Measurements from ENCODE around the gene VWA5A.

Gene VWA5A, protein sequence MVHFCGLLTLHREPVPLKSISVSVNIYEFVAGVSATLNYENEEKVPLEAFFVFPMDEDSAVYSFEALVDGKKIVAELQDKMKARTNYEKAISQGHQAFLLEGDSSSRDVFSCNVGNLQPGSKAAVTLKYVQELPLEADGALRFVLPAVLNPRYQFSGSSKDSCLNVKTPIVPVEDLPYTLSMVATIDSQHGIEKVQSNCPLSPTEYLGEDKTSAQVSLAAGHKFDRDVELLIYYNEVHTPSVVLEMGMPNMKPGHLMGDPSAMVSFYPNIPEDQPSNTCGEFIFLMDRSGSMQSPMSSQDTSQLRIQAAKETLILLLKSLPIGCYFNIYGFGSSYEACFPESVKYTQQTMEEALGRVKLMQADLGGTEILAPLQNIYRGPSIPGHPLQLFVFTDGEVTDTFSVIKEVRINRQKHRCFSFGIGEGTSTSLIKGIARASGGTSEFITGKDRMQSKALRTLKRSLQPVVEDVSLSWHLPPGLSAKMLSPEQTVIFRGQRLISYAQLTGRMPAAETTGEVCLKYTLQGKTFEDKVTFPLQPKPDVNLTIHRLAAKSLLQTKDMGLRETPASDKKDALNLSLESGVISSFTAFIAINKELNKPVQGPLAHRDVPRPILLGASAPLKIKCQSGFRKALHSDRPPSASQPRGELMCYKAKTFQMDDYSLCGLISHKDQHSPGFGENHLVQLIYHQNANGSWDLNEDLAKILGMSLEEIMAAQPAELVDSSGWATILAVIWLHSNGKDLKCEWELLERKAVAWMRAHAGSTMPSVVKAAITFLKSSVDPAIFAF

DNA sequence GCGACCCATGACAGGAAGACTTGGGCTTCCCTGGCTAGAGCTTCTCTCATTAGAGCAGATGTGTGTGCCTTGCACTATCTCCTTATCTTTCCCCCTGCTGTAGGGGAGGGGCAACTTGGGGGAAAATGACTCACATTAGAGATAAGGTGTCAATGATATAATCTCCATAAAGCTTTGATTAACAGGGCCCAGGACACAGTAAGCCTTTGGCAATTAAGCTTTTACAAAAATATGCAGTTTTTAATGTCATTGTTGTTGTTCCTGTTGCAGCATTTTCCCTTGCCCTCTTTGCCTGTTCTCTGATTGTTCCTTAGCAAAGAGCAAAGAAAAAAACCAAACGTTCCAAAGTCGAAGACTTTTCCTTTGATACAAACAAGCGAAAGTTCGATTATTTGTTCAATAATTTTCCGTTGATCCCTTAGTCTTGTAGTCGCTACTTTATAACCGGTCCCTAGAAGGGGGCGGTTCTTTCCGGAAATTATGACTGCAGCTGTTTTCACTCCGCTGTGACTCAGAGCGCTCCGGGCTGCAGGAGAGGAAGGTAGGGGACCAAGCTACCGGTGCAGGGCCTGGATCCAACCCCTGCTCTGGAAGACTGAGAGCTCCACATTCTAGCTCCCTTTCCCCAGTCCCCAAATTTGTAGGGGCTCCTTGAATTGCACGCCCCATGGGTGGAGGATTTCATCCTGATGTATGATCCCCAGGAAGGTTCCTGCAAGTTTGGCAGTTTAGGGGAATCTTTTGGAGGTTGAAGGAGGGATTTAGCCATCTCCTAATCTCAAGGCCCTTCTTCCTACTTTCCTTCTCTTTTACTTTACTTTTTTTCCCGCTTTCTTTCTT is at the start of gene VWA5A:
TSS of gene VWA5A (plus strand) at position 509 of the 840 bp plus-strand sequence. CDS start 2,062 bp downstream, outside the sequence.
- TF ChIP-seq, protein P1, sequence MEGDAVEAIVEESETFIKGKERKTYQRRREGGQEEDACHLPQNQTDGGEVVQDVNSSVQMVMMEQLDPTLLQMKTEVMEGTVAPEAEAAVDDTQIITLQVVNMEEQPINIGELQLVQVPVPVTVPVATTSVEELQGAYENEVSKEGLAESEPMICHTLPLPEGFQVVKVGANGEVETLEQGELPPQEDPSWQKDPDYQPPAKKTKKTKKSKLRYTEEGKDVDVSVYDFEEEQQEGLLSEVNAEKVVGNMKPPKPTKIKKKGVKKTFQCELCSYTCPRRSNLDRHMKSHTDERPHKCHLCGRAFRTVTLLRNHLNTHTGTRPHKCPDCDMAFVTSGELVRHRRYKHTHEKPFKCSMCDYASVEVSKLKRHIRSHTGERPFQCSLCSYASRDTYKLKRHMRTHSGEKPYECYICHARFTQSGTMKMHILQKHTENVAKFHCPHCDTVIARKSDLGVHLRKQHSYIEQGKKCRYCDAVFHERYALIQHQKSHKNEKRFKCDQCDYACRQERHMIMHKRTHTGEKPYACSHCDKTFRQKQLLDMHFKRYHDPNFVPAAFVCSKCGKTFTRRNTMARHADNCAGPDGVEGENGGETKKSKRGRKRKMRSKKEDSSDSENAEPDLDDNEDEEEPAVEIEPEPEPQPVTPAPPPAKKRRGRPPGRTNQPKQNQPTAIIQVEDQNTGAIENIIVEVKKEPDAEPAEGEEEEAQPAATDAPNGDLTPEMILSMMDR (IDR thresholded peaks at IDR 0.05; ENCODE audit: low read depth, low read length, missing control alignments): no peak
- DNase-seq: peak; percentile 89
- Histone ChIP-seq H3K36me3 (replicated peaks) (no peaks in the 10 kb centered on the region), H3K4me3 (ENCODE audit: low read depth, low read length) (peak within 1 kb of the TSS; percentile 60), H3K27me3 (replicated peaks) (no peaks in the 10 kb centered on the region), H3K27ac (no peak within 1 kb of the TSS)
- in situ Hi-C loops (cut with HindIII; ENCODE audit: low pct_ligation_motif_present, low sequenced_read_pairs): no loop called here

DNA sequence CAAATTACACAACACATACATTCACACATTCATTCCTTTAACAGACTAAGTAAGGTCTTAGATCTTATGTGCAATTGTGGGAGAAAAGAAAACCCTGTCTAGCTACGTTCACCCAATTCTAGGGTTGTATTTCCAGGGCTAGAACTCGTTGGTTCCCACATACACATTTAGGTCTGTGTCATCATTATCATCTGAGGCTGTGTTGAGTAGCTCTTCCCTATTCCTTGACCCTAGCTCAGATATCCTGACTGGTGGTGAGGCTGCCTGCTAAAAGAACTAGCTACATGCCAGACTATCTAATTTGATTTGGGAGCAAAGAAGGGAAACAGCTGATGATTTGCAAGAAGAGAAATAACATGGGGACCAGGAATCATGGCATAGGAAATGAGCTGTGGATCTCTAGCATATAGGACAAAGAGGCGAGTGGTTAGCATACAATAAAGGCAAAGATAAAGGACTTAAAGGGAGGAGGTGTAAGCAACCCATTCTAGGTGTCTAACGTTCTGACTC is 46.6 kb upstream of the VWA5A start:
- in situ Hi-C loops (cut with HindIII; ENCODE audit: low pct_ligation_motif_present, low sequenced_read_pairs): no loop called here
- no peaks in the 10 kb centered on the region for H3K27me3 ChIP-seq (replicated peaks)
- no peak for DNase-seq

DNA sequence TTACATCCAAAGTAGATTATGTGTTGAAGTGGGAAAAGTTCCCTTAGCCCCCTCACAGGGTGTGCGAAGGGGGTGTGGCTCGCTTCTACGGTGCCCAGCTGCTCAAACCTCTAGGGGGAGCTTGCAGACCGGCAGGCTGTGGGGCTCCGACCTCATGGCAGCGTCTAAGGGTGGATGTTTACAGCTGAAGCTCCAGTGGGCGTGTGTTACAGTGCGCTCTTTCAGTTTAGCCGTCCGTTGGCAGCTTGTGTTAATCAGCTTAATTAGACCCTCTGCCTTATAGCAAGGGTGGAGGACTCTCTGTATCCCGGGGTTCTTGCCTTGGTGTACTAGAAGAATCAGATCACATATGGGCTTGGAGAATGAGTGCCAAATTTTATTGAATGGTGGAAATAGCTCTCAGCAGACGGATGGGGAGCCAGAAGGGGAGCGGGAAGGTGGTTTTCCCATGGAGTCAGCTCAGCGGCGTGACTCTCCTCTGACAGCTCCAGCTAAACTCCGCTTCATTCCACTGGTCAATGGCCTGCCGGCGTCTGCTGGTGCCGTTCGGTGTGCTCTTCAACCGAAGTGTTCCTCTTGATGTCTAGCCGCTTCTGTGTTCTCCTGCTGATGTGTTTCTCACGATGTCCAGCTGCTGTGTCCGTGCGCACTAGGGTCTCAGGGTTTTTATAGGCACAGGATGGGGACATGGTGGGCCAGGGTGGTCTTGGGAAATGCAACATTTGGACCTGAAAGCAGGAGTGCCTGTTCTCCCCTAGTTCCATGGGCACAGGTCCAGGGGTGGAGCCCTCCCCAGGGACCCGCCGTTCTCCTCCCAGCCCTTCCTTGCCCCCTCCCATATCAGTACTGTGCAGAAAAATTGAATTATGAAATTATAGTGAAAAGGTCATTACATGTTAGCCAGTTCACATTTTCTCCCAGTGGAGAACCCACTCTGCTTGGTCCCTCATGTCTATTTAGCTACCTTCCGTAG is 45.5 kb upstream of the VWA5A start:
- Histone ChIP-seq H3K27me3 (replicated peaks) (no peaks in the 10 kb centered on the region), H3K4me3 (ENCODE audit: low read depth, low read length) (peak overlapping the region; percentile 28), H3K27ac (no peak overlapping the region), H3K36me3 (replicated peaks) (no peaks in the 10 kb centered on the region)
- DNase-seq: peak; percentile 34
- in situ Hi-C loops (cut with HindIII; ENCODE audit: low pct_ligation_motif_present, low sequenced_read_pairs): no loop called here
- TF ChIP-seq, protein P1 (IDR thresholded peaks at IDR 0.05; ENCODE audit: low read depth, low read length, missing control alignments): peak; percentile 92

More for the DNA sequence above, 46.6 kb upstream of the VWA5A start:
- Histone ChIP-seq H3K4me3 (ENCODE audit: low read depth, low read length) (no peak overlapping the region), H3K27ac (no peak overlapping the region), H3K36me3 (replicated peaks) (no peaks in the 10 kb centered on the region)
- TF ChIP-seq, protein P1 (IDR thresholded peaks at IDR 0.05; ENCODE audit: low read depth, low read length, missing control alignments): no peak

DNA sequence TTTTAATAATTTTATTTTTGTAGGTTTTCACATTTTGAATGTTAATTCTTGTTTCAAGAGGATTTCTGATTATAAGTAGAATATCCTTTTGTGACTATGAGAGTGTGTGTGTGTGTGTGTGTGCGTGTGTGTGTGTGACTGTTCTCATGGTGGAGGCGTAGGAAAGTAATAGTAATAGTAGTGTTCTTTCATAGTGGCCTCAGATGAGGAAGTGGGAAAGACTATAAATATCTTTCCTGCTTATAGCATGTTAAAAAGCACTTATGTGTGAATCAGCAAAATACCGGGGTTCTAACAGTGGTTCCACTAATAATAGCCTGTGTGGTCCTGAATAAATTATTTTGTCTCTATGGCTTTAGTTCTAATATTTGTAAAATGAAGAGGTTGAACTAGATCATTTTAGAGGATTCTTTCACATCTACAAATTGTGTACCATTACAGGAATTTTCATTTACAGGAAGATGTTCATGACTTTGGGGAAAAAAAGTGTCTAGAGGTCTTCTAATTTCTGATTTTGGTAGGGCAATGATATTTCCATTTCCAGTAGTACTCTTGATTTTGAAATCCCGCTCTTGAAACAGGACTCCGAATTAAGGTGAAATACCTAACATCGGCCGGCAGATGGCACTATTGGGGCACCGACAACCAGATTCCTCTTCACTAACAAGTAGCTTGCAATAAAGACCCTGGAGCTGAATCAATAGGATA is 44.2 kb upstream of the VWA5A start:
- TF ChIP-seq, protein P1 (IDR thresholded peaks at IDR 0.05; ENCODE audit: low read depth, low read length, missing control alignments): peak; percentile 78
- in situ Hi-C loops (cut with HindIII; ENCODE audit: low pct_ligation_motif_present, low sequenced_read_pairs): no loop called here
- Histone ChIP-seq H3K27ac (no peak overlapping the region), H3K27me3 (replicated peaks) (no peaks in the 10 kb centered on the region), H3K36me3 (replicated peaks) (no peaks in the 10 kb centered on the region), H3K4me3 (ENCODE audit: low read depth, low read length) (no peak overlapping the region)
- peak; percentile 57 for DNase-seq
